Right lobe of liver (tissue), 4 donors: Measurements from ENCODE around the gene ZNF543.

Experiments
- CTCF ChIP-seq, 4 donors: fragments of 200-600 bp in 3 of 4; fragments of 450-650 bp in 1 of 4; IDR thresholded peaks; one replicate each; pipeline versions ENCODE4 v1.5.1 to v1.8.0; 2016 to 2022; ENCODE audit warnings: antibody characterized with exemption in 4 of 4, mild to moderate bottlenecking in 2 of 4
- POLR2A ChIP-seq: fragments of 450-650 bp; IDR thresholded peaks from one replicate; pipeline ENCODE4 v1.6.1; 2017; ENCODE audit warnings: antibody characterized with exemption, mild to moderate bottlenecking
- donor health status: DM: no; HTN: no; CAD: no.
- donor health status: DM: no; HTN: no; CAD: no.
- donor health status: DM: no; HTN: yes; CAD: no.

DNA sequence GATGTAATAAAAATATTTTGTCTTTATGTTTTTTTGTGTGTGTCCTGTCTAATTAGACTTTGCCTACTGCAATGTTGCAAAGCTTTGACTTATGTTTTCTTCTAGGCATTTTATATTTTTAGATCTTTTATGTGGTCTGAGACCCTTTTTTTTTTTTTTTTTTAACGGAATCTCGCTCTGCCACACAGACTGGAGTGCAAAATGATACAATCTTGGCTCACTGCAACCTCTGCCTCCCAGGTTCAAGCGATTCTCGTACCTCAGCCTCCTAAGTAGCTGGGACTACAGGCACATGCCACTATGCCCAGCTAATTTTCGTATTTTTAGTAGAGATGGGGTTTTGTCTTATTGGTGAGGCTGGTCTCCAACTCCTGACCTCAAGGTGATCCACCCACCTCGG is 22.3 kb downstream of the ZNF543 start:
- no peak for TF ChIP-seq CTCF (IDR thresholded peaks at IDR 0.05)
- TF ChIP-seq POLR2A = no peak
